ENCODE results near the gene PDPN.

Gene PDPN

GRCh38 chr1:13581446-13581845 lies 2.2 kb upstream of the PDPN start:
- no peak for DNase-seq

GRCh38 chr1:13582713-13583443 lies 754 bp upstream of the PDPN start:
- DNase-seq: no peak

- DNase-seq: no peak
Observed at GRCh38 chr1:13583966-13584791, 547 bp downstream of the PDPN start.

GRCh38 chr1:13584876-13585611 lies 1.4 kb downstream of the PDPN start:
- no peak for DNase-seq

- no peak for DNase-seq
Observed at GRCh38 chr1:13585612-13585991, 2.0 kb downstream of the PDPN start.

GRCh38 chr1:13586001-13586400 lies 2.4 kb downstream of the PDPN start:
- no peak for DNase-seq

GRCh38 chr1:13587256-13588030 lies 3.8 kb downstream of the PDPN start:
- DNase-seq: no peak

- no peak for DNase-seq
Observed at GRCh38 chr1:13588946-13589796, 5.5 kb downstream of the PDPN start.

- DNase-seq: no peak
Observed at GRCh38 chr1:13590486-13590885, 6.9 kb downstream of the PDPN start.

GRCh38 chr1:13593511-13594131 lies 10.0 kb downstream of the PDPN start:
- no peak for DNase-seq

GRCh38 chr1:13595411-13595810 lies 11.8 kb downstream of the PDPN start:
- DNase-seq: no peak

- no peak for DNase-seq
Observed at GRCh38 chr1:13597166-13597565, 13.5 kb downstream of the PDPN start.

GRCh38 chr1:13600762-13601453 lies 17.3 kb downstream of the PDPN start:
- DNase-seq: no peak

GRCh38 chr1:13604176-13604575 lies 20.5 kb downstream of the PDPN start:
- DNase-seq: no peak

GRCh38 chr1:13604721-13605120 lies 21.1 kb downstream of the PDPN start:
- DNase-seq: no peak

- no peak for DNase-seq
Observed at GRCh38 chr1:13605159-13605558, 21.5 kb downstream of the PDPN start.

GRCh38 chr1:13607002-13607401 lies 23.4 kb downstream of the PDPN start:
- DNase-seq: no peak

GRCh38 chr1:13616234-13616633 lies 32.6 kb downstream of the PDPN start:
- no peak for DNase-seq

- DNase-seq: no peak
Observed at GRCh38 chr1:13617108-13617507, 33.5 kb downstream of the PDPN start.

GRCh38 chr1:13617773-13618172 lies 34.1 kb downstream of the PDPN start:
- no peak for DNase-seq

GRCh38 chr1:13618483-13618882 lies 34.9 kb downstream of the PDPN start:
- no peak for DNase-seq

All from NCI-H1092 treated with DMSO at 0.1 percent for 48 hours (cell line).